H1 (cell line): ENCODE measurements around the gene KRT78. TPM values are rescaled to one million over a fixed set of nuclear protein-coding genes. Genes with fewer than 3 reads are reported as not detected.

Experiments used
- ATF3 ChIP-seq: IDR thresholded peaks from 2 replicates; pipeline ENCODE4 v1.6.1; 2011; ENCODE audit warnings: low read depth, mild to moderate bottlenecking, low read length; ENCODE audit not compliant: insufficient read depth
- CHD7 ChIP-seq: fragments of 300-600 bp; sonication (generic); IDR thresholded peaks from 2 replicates; pipeline ENCODE4 v1.7.1; 2012; ENCODE audit warnings: low read length, moderate library complexity, mild to moderate bottlenecking, inconsistent platforms; ENCODE audit not compliant: insufficient replicate concordance
- GABPA ChIP-seq: IDR thresholded peaks from 2 replicates; pipeline ENCODE4 v1.6.1; 2011; ENCODE audit warnings: mild to moderate bottlenecking, low read length, moderate library complexity, borderline replicate concordance; ENCODE audit not compliant: insufficient read depth
- HDAC2 ChIP-seq, 2 experiments: fragments of 300-600 bp in 1 of 2; sonication (generic) in 1 of 2; IDR thresholded peaks; 2 replicates each; pipeline ENCODE4 v1.6.1; 2011 to 2012; ENCODE audit warnings: low read depth in 2 of 2, low read length in 2 of 2, mild to moderate bottlenecking in 2 of 2, moderate library complexity in 2 of 2, borderline replicate concordance in 1 of 2, inconsistent platforms in 1 of 2
- KDM4A ChIP-seq: IDR thresholded peaks from one replicate; pipeline ENCODE4 v1.7.1; 2012; ENCODE audit warnings: low read depth, mild to moderate bottlenecking, moderate library complexity, low read length, inconsistent platforms; ENCODE audit not compliant: severe bottlenecking
- NRF1 ChIP-seq: IDR thresholded peaks from 2 replicates; pipeline ENCODE4 v1.6.1; 2011; ENCODE audit warnings: mild to moderate bottlenecking, low read depth, low read length, improper control_type of control experiment
- PHF8 ChIP-seq: fragments of 200-600 bp; sonication (generic); conservative IDR thresholded peaks from 2 replicates; pipeline ENCODE4 v1.7.1; 2012; ENCODE audit warnings: low read depth, mild to moderate bottlenecking, inconsistent platforms, low read length, moderate library complexity
- POLR2A ChIP-seq, 2 experiments: IDR thresholded peaks; 1 replicate in 1 of 2; 2 replicates in 1 of 2; pipeline ENCODE4 v1.6.1; 2011; ENCODE audit warnings: low read depth in 2 of 2, low read length in 2 of 2, mild to moderate bottlenecking in 2 of 2; ENCODE audit errors: control extremely low read depth in 1 of 2
- SP1 ChIP-seq: IDR thresholded peaks from 2 replicates; pipeline ENCODE4 v1.6.1; 2011; ENCODE audit warnings: low read depth, low read length
- TCF12 ChIP-seq: IDR thresholded peaks from 2 replicates; pipeline ENCODE4 v1.6.1; 2011; ENCODE audit warnings: low read depth, mild to moderate bottlenecking, low read length
- polyA plus RNA-seq, 7 experiments: library from polyadenylated mRNA; depleted of rRNA in 3 of 7; stranded (reverse) in 5 of 7; unstranded in 2 of 7; fragments of >200 nt in 5 of 7; fragments of 200-250 nt in 2 of 7; gene quantifications; 1 replicate in 5 of 7; 2 replicates in 1 of 7; 4 replicates in 1 of 7; pipeline versions ENCODE4 v1.2.1 to v1.2.3, GENCODE V29; 2011 to 2013; ENCODE audit warnings: missing spikeins in 2 of 7, mixed read lengths in 2 of 7
- total RNA-seq: library from RNA; stranded (reverse); fragmentation: NEBNext Ultra II Directional; extraction: Animal tissue kit (Norgen Biotek cat#: 25700); gene quantifications from 2 replicates; pipeline ENCODE4 v1.2.1, GENCODE V29; 2021

Gene KRT78
- total and polyA plus RNA-seq, 2 of the 8 experiments (the other 6 are each of a cell fraction or from before 2014, with no cell fraction given), result not detected

GRCh38 chr12:52817699-52818238, 31.0 kb downstream of the KRT78 start (continued):
- TF ChIP-seq CHD7 (no peak), NRF1 (no peak), KDM4A (no peak), HDAC2 (IDR thresholded peaks at IDR 0.05; ENCODE audit: borderline replicate concordance in 1 of 2, low read depth in 2 of 2, low read length in 2 of 2) (no peak), SP1 (no peak), ATF3 (no peak), POLR2A (IDR thresholded peaks at IDR 0.05; ENCODE audit: control extremely low read depth in 1 of 2, low read depth in 2 of 2, low read length in 2 of 2) (no peak), PHF8 (no peak), TCF12 (no peak), GABPA (no peak)
